Lower lobe of right lung (tissue), 2 donors: Measurements from ENCODE around the gene CNPY2. TPM values are rescaled to one million over a fixed set of nuclear protein-coding genes. Genes with fewer than 3 reads are reported as not detected.
"Not testable (repeated sequence)": the region's sequence is repeated elsewhere in the genome, so short reads cannot be mapped to it uniquely, and the experiment has no call there.

Source experiments
- ATAC-seq, 2 donors: fragments of 200-7000 bp; cut with Tn5 transposase; one replicate each; pipeline ENCODE4 v1.9.1; 2020 to 2022; ENCODE audit warnings: mild to moderate bottlenecking in 2 of 2, moderate library complexity in 2 of 2
- DNase-seq: peaks from one replicate; pipeline ENCODE4 v3.0.0-alpha.2; 2020
- H3K27ac ChIP-seq: fragments of 200-600 bp; one replicate; pipeline ENCODE4 v1.8.0; 2022
- H3K27me3 ChIP-seq: fragments of 200-600 bp; one replicate; pipeline ENCODE4 v1.8.0; 2022; ENCODE audit warnings: low read depth
- H3K36me3 ChIP-seq: fragments of 200-600 bp; one replicate; pipeline ENCODE4 v1.8.0; 2022; ENCODE audit warnings: mild to moderate bottlenecking
- H3K4me1 ChIP-seq: fragments of 200-600 bp; one replicate; pipeline ENCODE4 v1.8.0; 2022
- H3K4me3 ChIP-seq: fragments of 200-600 bp; one replicate; pipeline ENCODE4 v1.8.0; 2022; ENCODE audit warnings: mild to moderate bottlenecking
- H3K9me3 ChIP-seq: fragments of 200-600 bp; one replicate; pipeline ENCODE4 v1.8.0; 2022
- CTCF ChIP-seq: fragments of 200-600 bp; IDR thresholded peaks from one replicate; pipeline ENCODE4 v1.8.0; 2022; ENCODE audit warnings: antibody characterized with exemption, mild to moderate bottlenecking
- intact Hi-C: fragments of 100-400 bp; cut with DNase I; formaldehyde crosslinking; loops from one replicate; pipeline ENCODE4 v1.11.0; 2022
- total RNA-seq: library from RNA; stranded (reverse); fragmentation: NEBNext Ultra II Directional; extraction: Animal tissue kit (Norgen Biotek cat#: 25700); gene quantifications from one replicate; pipeline ENCODE4 v1.2.1, GENCODE V29; 2021
- donor health status: DM: no; HTN: yes; CAD: no; lungs with severe emphysema.

CNPY2 gene
- total RNA-seq, 1 donor from 2014 or later: 91.5 TPM

- Histone ChIP-seq H3K36me3 (peaks cover 91% of the 10 kb centered on the region), H3K9me3 (no peaks in the 10 kb centered on the region), H3K4me1 (peaks cover 23% of the 10 kb centered on the region), H3K27ac (no peak overlapping the region), H3K27me3 (no peaks in the 10 kb centered on the region), H3K4me3 (no peak overlapping the region)
- intact Hi-C loops: no loop called here
- DNase-seq (no peak), ATAC-seq (no peak)
- no peak for TF ChIP-seq CTCF
Observed at GRCh38 chr12:56282579-56282978, 33.2 kb downstream of the CNPY2 start.

DNA sequence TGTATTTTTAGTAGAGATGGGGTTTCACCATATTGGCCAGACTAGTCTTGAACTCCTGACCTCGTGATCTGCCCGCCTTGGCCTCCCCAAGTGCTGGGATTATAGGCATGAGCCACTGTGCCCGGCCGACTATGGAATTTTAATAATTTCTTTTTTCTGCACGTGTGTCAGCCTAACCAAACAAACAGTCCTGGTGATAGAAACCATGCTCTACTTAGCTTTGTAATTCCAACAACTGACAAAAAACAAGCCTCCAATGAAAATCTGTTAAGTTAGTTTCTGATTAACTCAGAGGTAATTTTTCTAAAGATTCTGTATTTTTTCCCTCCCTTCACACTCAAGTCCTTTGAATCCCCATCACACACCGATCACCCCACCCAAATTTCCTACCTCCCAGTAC is 33.8 kb downstream of the CNPY2 start:
- H3K27ac ChIP-seq: no peak overlapping the region
- no peaks in the 10 kb centered on the region for H3K27me3 ChIP-seq
- ATAC-seq (no peak), DNase-seq (no peak)
- peaks cover 18% of the 10 kb centered on the region for H3K4me1 ChIP-seq
- intact Hi-C loops: no loop called here
- no peaks in the 10 kb centered on the region for H3K9me3 ChIP-seq
- H3K36me3 ChIP-seq: peaks cover 96% of the 10 kb centered on the region
- no peak for TF ChIP-seq CTCF
- no peak overlapping the region for H3K4me3 ChIP-seq

DNA sequence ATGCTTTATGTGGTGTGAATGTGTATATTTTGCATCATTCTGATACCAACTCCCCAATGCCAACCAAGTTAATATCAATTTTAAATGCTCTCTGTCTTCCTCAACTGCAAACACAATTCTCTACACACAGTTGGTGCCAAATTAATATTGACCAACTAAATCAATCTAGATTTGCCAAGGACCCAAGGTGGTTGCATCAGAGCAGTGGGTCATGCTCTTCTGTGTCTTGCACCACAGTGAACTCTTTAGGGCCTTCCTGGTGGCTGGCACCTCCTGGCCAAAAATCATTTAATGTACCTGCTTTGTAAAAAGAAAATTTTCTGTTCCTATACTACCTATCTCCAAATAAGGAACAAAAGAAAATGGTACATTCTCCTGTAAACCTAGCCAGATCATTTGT is 34.9 kb downstream of the CNPY2 start:
- Histone ChIP-seq H3K4me3 (no peak overlapping the region), H3K9me3 (no peaks in the 10 kb centered on the region), H3K27me3 (no peaks in the 10 kb centered on the region), H3K4me1 (peaks cover 6% of the 10 kb centered on the region), H3K36me3 (peaks cover 98% of the 10 kb centered on the region), H3K27ac (no peak overlapping the region)
- ATAC-seq (peak in 1 of 2 donors; percentile 66), DNase-seq (no peak)
- intact Hi-C loops: no loop called here
- TF ChIP-seq CTCF: no peak

GRCh38 chr12:56278905-56279304 is 36.9 kb downstream of the CNPY2 start:
- no peak for ATAC-seq
- intact Hi-C loops: no loop called here
- Histone ChIP-seq H3K27me3 (no peaks in the 10 kb centered on the region), H3K36me3 (peaks cover 100% of the 10 kb centered on the region), H3K27ac (no peak overlapping the region), H3K9me3 (no peaks in the 10 kb centered on the region), H3K4me1 (no peaks in the 10 kb centered on the region), H3K4me3 (no peak overlapping the region)
- no peak for TF ChIP-seq CTCF
- DNase-seq: no peak

DNA sequence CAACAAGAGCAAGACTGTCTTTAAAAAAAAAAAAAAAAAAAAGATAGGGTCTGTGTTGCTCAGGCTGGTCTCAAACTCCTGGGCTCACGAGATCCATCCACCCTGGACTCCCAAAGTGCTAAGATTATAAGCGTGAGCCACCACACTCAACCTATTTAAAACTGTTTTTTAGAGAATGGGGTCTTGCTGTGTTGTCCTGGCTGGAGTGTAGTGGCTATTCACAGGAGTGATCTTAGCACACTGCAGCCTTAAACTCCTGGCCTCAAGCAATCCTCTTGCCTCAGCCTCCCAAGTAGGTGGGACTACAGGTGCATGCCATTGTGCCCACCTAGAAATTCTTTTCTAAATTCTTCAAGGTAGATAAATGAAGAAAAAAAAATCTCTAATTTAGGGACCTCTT is 41.5 kb downstream of the CNPY2 start:
- H3K27me3 ChIP-seq: no peaks in the 10 kb centered on the region
- no peak for ATAC-seq
- DNase-seq: no peak
- intact Hi-C loops: no loop called here
- H3K9me3 ChIP-seq: no peaks in the 10 kb centered on the region
- no peak for TF ChIP-seq CTCF
- peaks cover 100% of the 10 kb centered on the region for H3K36me3 ChIP-seq
- H3K27ac ChIP-seq: no peak overlapping the region
- no peaks in the 10 kb centered on the region for H3K4me1 ChIP-seq
- no peak overlapping the region for H3K4me3 ChIP-seq

- H3K27me3 ChIP-seq, H3K4me3 ChIP-seq, DNase-seq, H3K9me3 ChIP-seq, ATAC-seq, H3K27ac ChIP-seq, intact Hi-C loops, H3K4me1 ChIP-seq: not testable (repeated sequence)
- peaks cover 86% of the 10 kb centered on the region for H3K36me3 ChIP-seq
Observed at GRCh38 chr12:56272468-56272867, 43.3 kb downstream of the CNPY2 start.
